Measurements from ENCODE around the gene ZNF582. TPM values are rescaled to one million over a fixed set of nuclear protein-coding genes. Genes with fewer than 3 reads are reported as not detected.

The ZNF582 gene
- total RNA-seq, 1 donor from 2014 or later = 6.6 TPM

DNA sequence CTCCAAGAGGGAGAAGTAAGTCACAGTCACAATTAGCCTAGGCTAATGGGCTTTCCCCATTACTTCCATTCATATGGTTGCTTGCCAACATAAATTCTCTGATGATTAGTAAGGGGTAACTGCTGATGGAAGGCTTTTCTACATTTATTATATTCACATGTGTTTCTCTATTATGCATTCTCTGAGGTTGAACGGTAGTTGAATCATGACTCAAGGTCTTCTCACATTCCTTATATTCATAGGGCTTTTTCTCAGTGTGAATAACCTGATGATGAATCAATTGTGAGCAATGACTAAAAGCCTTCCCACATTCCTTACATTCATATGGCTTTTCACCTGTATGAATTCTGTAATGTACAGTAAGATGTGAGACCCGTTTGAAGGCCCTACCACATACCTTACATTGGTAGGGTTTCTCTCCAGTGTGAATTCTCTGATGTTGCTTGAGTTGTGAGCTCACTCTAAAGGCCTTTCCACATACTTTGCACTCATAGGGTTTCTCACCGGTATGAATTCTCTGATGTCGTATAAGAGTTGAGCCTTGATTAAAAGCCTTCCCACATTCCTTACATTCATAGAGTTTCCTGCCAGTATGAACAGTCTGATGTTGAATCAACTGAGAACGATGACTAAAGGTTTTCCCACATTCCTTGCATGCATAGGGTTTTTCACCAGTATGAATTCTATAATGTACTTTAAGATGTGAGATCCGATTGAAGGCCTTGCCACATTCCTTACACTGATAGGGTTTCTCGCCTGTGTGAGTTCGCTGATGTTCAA lies 9.3 kb downstream of the ZNF582 start:
- Mint-ChIP-seq H3K27me3 (no peaks in the 10 kb centered on the region), H3K4me3 (ENCODE audit: low read depth) (no peak overlapping the region), H3K27ac (no peak overlapping the region), H3K4me1 (ENCODE audit: low read depth) (no peaks in the 10 kb centered on the region), H3K9me3 (ENCODE audit: low read depth) (peaks cover 44% of the 10 kb centered on the region), H3K36me3 (ENCODE audit: insufficient read depth) (peaks cover 67% of the 10 kb centered on the region)
- no peak for DNase-seq (ENCODE audit: low spot score, unreplicated experiment)
- TF ChIP-seq, protein P1, sequence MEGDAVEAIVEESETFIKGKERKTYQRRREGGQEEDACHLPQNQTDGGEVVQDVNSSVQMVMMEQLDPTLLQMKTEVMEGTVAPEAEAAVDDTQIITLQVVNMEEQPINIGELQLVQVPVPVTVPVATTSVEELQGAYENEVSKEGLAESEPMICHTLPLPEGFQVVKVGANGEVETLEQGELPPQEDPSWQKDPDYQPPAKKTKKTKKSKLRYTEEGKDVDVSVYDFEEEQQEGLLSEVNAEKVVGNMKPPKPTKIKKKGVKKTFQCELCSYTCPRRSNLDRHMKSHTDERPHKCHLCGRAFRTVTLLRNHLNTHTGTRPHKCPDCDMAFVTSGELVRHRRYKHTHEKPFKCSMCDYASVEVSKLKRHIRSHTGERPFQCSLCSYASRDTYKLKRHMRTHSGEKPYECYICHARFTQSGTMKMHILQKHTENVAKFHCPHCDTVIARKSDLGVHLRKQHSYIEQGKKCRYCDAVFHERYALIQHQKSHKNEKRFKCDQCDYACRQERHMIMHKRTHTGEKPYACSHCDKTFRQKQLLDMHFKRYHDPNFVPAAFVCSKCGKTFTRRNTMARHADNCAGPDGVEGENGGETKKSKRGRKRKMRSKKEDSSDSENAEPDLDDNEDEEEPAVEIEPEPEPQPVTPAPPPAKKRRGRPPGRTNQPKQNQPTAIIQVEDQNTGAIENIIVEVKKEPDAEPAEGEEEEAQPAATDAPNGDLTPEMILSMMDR (IDR thresholded peaks at IDR 0.05; ENCODE audit: unreplicated experiment) = no peak

DNA sequence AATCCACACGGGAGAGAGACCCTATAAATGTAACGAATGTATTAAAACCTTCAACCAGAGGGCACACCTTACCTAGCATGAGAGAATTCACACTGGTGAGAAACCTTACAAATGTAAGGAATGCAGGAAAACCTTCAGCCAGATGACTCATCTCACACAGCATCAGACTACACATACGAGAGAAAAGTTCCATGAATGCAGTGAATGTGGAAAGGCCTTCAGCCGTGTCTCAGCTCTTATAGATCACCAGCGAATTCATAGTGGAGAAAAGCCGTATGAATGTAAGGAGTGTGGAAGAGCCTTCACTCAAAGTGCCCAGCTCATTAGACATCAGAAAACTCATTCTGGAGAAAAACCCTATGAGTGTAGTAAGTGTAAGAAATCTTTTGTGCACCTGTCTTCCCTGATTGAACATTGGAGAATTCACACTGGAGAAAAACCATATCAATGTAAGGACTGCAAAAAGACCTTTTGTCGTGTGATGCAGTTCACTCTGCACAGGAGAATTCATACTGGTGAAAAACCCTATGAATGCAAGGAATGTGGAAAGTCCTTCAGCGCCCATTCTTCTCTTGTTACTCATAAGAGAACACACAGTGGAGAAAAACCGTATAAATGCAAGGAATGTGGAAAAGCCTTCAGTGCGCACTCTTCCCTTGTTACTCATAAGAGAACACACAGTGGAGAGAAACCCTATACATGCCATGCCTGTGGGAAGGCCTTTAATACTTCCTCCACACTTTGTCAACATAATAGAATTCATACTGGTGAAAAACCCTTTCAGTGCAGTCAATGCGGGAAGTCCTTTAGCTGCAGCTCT lies 16.0 kb downstream of the ZNF582 start:
- no peaks in the 10 kb centered on the region for H3K4me1 Mint-ChIP-seq (ENCODE audit: low read depth)
- H3K27ac Mint-ChIP-seq = no peak overlapping the region
- TF ChIP-seq, protein P1 (IDR thresholded peaks at IDR 0.05; ENCODE audit: unreplicated experiment) = no peak

DNA sequence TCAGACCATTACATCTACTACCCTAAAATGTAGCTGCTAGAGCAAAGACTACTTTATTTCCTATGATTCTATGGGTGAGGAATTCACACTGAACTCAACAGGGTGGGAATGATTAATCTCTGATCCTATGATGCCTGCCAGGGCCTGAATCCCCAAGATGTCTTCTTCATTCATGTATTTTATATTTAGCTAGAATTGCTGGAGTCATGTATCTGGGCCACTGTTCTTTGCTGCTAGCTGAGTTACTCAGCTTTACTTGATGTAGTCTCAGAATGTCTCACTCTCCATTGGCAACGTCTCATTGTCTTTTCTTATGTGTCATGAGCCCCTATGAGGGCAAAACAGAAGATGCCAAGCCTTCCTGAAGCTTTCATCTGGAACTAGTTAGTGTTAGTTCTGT lies 21.1 kb downstream of the ZNF582 start:
- H3K27ac Mint-ChIP-seq = no peak overlapping the region

More for the DNA sequence above, 16.0 kb downstream of the ZNF582 start:
- DNase-seq (ENCODE audit: low spot score, unreplicated experiment) = no peak
- Mint-ChIP-seq H3K27me3 (no peaks in the 10 kb centered on the region), H3K4me3 (ENCODE audit: low read depth) (no peak overlapping the region), H3K36me3 (ENCODE audit: insufficient read depth) (peaks cover 73% of the 10 kb centered on the region), H3K9me3 (ENCODE audit: low read depth) (peaks cover 60% of the 10 kb centered on the region)

DNA sequence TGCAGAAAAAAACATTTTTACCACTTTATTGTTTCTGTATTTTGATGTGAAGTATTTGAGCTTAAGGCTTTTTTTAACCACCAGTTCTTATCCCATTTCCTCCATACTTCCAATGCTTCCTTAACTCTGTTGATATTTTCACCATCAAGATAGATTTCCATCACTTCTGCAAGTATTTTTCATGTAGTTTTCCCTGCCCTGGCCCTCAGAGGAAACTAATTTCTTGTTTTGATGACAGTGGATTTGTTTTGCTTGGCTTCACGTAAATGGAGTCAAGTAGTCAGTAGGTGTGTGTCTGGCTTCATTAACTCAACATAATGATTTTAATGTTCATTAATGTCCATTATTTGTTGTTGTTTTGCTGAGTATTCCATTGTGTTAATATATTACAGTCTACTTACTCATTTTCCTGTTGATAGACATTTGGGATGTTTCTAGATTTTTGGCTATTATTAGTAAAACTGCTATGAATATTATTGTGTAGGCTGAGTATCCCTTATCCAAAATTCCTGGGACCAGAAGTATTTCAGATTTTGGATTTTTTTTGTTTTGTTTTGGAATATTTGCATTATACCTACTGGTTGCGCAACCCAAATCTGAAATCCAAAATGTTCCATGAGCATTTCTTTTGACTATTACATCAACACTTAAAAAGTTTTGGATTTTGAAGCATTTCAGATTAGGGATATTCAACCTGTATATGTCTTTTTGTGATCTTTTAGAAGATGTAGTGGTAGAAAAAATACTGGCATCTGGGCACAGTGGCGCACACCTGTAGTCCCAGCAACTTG lies 23.3 kb downstream of the ZNF582 start:
- Mint-ChIP-seq H3K27ac (no peak overlapping the region), H3K4me3 (ENCODE audit: low read depth) (peak overlapping the region; percentile 62), H3K27me3 (no peaks in the 10 kb centered on the region), H3K4me1 (ENCODE audit: low read depth) (peaks cover 5% of the 10 kb centered on the region), H3K36me3 (ENCODE audit: insufficient read depth) (peaks cover 54% of the 10 kb centered on the region), H3K9me3 (ENCODE audit: low read depth) (peaks cover 56% of the 10 kb centered on the region)
- DNase-seq (ENCODE audit: low spot score, unreplicated experiment) = no peak
- TF ChIP-seq, protein P1 (IDR thresholded peaks at IDR 0.05; ENCODE audit: unreplicated experiment) = no peak

More for the DNA sequence above, 21.1 kb downstream of the ZNF582 start:
- TF ChIP-seq, protein P1 (IDR thresholded peaks at IDR 0.05; ENCODE audit: unreplicated experiment) = no peak
- no peak for DNase-seq (ENCODE audit: low spot score, unreplicated experiment)
- H3K27me3 Mint-ChIP-seq = no peaks in the 10 kb centered on the region
- H3K9me3 Mint-ChIP-seq (ENCODE audit: low read depth) = peaks cover 57% of the 10 kb centered on the region
- peaks cover 5% of the 10 kb centered on the region for H3K4me1 Mint-ChIP-seq (ENCODE audit: low read depth)
- peaks cover 69% of the 10 kb centered on the region for H3K36me3 Mint-ChIP-seq (ENCODE audit: insufficient read depth)
- H3K4me3 Mint-ChIP-seq (ENCODE audit: low read depth) = no peak overlapping the region

Data from progenitor cell of endocrine pancreas (in vitro differentiated cells).